HS-5 (cell line): Measurements from ENCODE around the gene MXD4.

Experiments used
- DNase-seq: peaks from one replicate; pipeline ENCODE4 v3.0.0-alpha.2; 2012; ENCODE audit warnings: low read depth

The MXD4 gene

GRCh38 chr4:2291705-2292645 lies 30.1 kb upstream of the MXD4 start:
- DNase-seq: no peak

- no peak for DNase-seq
Observed at GRCh38 chr4:2290974-2291704, 29.2 kb upstream of the MXD4 start.

GRCh38 chr4:2290488-2290887 lies 28.6 kb upstream of the MXD4 start:
- DNase-seq: no peak

GRCh38 chr4:2289955-2290333 lies 28.0 kb upstream of the MXD4 start:
- no peak for DNase-seq

GRCh38 chr4:2289311-2289954 lies 27.5 kb upstream of the MXD4 start:
- no peak for DNase-seq

- no peak for DNase-seq
Observed at GRCh38 chr4:2288051-2288541, 26.2 kb upstream of the MXD4 start.

GRCh38 chr4:2287594-2287915 lies 25.6 kb upstream of the MXD4 start:
- no peak for DNase-seq

GRCh38 chr4:2286904-2287593 lies 25.1 kb upstream of the MXD4 start:
- DNase-seq: no peak

- no peak for DNase-seq
Observed at GRCh38 chr4:2285613-2286381, 23.9 kb upstream of the MXD4 start.

GRCh38 chr4:2284934-2285612 lies 23.2 kb upstream of the MXD4 start:
- DNase-seq: peak; percentile 52

- no peak for DNase-seq
Observed at GRCh38 chr4:2284161-2284933, 22.4 kb upstream of the MXD4 start.

GRCh38 chr4:2283199-2283711 lies 21.3 kb upstream of the MXD4 start:
- DNase-seq: no peak

GRCh38 chr4:2281575-2282343 lies 19.9 kb upstream of the MXD4 start:
- DNase-seq: no peak

GRCh38 chr4:2280531-2281300 lies 18.8 kb upstream of the MXD4 start:
- DNase-seq: no peak

- DNase-seq: no peak
Observed at GRCh38 chr4:2277956-2278355, 16.0 kb upstream of the MXD4 start.

GRCh38 chr4:2276581-2277325 lies 14.8 kb upstream of the MXD4 start:
- DNase-seq: no peak

GRCh38 chr4:2275546-2276251 lies 13.8 kb upstream of the MXD4 start:
- DNase-seq: no peak
